A549 (cell line): ENCODE measurements around the gene IPP.

ENCODE experiments used
- KDM1A ChIP-seq: fragments of 200-600 bp; sonication (generic); IDR thresholded peaks from 2 replicates; pipeline ENCODE4 v1.6.1; 2016; ENCODE audit warnings: low read depth, mild to moderate bottlenecking
- RAD21 ChIP-seq, 2 experiments: fragments of >200 bp in 1 of 2; sonication (Bioruptor Twin) in 1 of 2; formaldehyde crosslinking in 1 of 2; IDR thresholded peaks in 1 of 2; conservative IDR thresholded peaks in 1 of 2; 2 replicates in 1 of 2; 3 replicates in 1 of 2; pipeline ENCODE4 v1.6.1; 2012 to 2018; ENCODE audit warnings: inconsistent platforms in 1 of 2
- ZNF302 ChIP-seq: fragments of 250-450 bp; sonication (Bioruptor Pico); IDR thresholded peaks from 2 replicates; pipeline ENCODE4 v1.9.0; 2021; ENCODE audit warnings: inconsistent platforms, mild to moderate bottlenecking, moderate library complexity

DNA sequence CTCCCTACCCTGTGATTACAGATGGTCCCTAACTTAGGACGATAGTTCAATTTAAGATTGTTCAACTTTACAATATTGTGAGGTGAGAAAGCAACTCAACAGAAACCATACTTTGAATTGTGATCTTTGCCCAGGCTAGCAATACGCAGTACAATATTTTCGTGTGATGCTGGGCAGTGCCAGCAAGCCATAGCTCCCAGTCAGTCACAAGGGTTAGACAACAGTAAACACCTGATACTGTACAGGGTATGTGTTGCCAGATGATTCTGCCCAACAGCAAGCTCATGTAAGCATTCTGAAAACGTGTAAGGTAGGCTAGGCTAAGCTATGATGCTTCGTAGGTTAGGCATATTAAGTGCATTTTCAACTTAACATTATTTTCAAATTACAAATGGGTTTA, 76.0 kb downstream of the IPP start:
- TF ChIP-seq ZNF302 (CRISPR knock-in tag) (no peak), RAD21 (conservative IDR thresholded peaks at IDR 0.05 in 1 of 2, IDR thresholded peaks at IDR 0.05 in 1 of 2) (no peak), KDM1A (no peak)
